Right ventricle myocardium superior (tissue), 1 donor: ENCODE results near the gene INPP5A. TPM values are rescaled to one million over a fixed set of nuclear protein-coding genes. Genes with fewer than 3 reads are reported as not detected.
A peak's percentile ranks its signal among the peaks of the same experiment; 100 is the strongest.
"Not testable (repeated sequence)": the region's sequence is repeated elsewhere in the genome, so short reads cannot be mapped to it uniquely, and the experiment has no call there.

Source experiments
- ATAC-seq: fragments of 200-7000 bp; cut with Tn5 transposase; one replicate; pipeline ENCODE4 v1.9.1; 2020; ENCODE audit warnings: mild to moderate bottlenecking; ENCODE audit not compliant: poor library complexity
- DNase-seq: peaks from one replicate; pipeline ENCODE4 v3.0.0-alpha.2; 2020
- intact Hi-C: fragments of 100-400 bp; cut with DNase I; formaldehyde crosslinking; loops from one replicate; pipeline ENCODE4 v1.11.2; 2022
- total RNA-seq: library from RNA; stranded (reverse); fragmentation: NEBNext Ultra II Directional; extraction: Animal tissue kit (Norgen Biotek cat#: 25700); gene quantifications from one replicate; pipeline ENCODE4 v1.2.1, GENCODE V29; 2021
- donor health status: DM: no; HTN: yes; CAD: no; lungs with severe emphysema.

Gene INPP5A
- total RNA-seq, 1 donor from 2014 or later: 99.1 TPM

DNA sequence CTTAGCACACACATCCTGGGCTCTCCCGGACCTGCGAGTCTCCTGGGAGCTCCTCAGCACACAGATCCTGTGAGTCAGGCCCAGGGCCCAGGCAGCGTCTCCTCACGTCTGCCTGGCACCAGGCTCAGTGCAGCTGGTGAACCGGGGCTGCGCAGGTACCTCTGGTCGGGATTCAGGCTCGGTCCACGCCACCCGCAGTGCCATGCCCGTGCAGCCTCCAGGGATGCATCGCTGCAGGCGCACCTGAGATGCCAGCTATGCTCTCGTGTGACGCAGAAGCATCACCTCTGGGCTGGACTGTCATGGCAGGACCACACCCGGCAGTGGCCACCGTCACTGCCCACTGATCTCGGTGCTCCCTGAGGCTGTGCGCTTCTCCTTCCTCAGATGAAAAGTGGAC lies 196.3 kb downstream of the INPP5A start:
- intact Hi-C loops: loop anchor here (10.0 kb wide), 1 partner anchor 69 kb away; no protein-coding TSS in a partner anchor
- DNase-seq (no peak), ATAC-seq (no peak)

- ATAC-seq (no peak), DNase-seq (no peak)
- intact Hi-C loops: loop anchor here (10.0 kb wide), 1 partner anchor 71 kb away; no protein-coding TSS in a partner anchor
These were observed 197.8 kb downstream of the INPP5A start for GRCh38 chr10:132735341-132735775.

DNA sequence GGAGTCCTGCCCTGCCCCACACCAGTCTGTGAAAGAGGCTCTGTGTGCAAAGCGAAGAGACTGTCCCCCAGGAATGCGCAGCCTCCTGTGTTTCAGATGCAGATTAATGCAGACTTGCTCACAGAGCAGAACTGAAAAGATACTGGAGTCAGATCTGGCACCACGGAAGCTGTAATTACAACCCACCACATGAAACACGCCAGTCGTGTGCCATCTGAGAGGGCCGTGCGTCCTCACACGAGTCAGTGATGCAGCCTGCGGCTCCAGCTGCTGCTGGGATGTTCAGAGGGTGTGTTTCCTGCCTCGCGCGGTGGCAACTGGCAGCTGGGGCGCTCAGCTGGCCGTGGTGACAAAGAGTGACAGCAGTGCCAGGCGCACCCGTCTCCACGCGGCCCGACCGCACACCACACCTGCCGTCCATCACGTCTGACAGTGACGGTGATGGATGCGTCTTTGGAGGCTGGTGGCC lies 198.4 kb downstream of the INPP5A start:
- DNase-seq (no peak), ATAC-seq (no peak)
- intact Hi-C loops: loop anchor here (10.0 kb wide), 1 partner anchor 71 kb away; no protein-coding TSS in a partner anchor

GRCh38 chr10:132737390-132738048 lies 199.9 kb downstream of the INPP5A start:
- peak; percentile 93 for ATAC-seq
- intact Hi-C loops: loop anchor here (10.0 kb wide), 1 partner anchor 73 kb away; no protein-coding TSS in a partner anchor
- DNase-seq: peak; percentile 71

DNA sequence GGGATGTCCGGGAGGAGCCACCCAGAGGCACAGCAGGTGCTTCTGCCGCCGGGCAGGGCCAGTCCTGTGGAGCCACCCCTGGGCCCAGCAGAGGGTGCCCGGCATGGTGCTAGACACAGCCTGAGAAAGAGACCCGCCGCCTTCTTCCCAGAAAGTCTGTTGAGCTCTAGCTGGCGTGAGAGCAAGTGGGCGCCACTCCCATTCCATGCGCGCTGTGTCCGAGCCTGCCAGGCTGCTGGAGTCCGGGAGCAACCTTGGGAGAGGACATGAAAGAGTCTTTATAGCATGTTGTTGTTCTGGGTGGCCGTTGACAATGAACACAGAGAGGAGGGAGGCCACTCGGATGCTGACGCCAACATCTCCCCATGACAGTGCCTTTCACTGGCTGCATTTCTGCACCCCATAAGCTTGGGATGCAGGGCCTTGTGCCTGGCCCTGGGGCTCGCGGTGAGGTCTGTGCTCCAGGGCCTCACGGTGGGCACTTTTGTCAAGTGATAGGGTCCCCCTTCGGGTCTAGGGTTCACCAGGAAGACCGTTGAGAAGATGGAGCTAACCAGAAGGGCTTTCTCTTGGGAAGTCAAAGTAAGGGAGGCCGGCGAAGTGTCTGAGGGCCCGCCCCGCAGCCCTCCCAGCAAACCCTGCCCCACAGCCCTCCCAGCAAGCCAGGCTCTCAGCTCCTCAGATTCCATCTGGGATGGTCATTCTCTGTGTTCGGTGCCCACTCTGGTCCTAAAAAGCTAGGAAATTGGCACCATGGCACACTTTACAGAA lies 201.1 kb downstream of the INPP5A start:
- intact Hi-C loops: loop anchor here (10.0 kb wide), 1 partner anchor 74 kb away; no protein-coding TSS in a partner anchor
- DNase-seq: peak; percentile 58
- ATAC-seq: peak; percentile 77

- intact Hi-C loops: loop anchor here (10.0 kb wide), 1 partner anchor 74 kb away; no protein-coding TSS in a partner anchor
- DNase-seq (no peak), ATAC-seq (no peak)
These were observed 201.6 kb downstream of the INPP5A start for GRCh38 chr10:132739225-132739613.

DNA sequence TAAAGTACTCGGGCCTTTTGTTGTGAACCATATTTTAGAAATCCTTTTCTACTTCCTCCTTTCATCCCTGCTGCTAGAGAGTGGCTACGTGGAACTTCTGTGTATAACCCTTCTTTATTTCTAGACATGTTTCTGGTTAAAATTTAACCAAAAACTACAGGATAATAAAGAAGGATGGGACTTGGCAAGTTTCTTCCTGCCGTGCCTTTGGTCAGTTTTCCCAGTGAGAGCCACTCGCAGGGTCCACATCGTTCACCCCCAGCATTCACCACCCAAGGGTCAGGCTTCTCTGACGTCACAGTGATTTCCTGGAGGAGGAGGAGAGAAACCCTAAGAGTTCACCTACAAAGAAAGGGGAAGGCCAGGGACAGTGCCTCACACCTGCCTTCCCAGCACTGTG lies 203.0 kb downstream of the INPP5A start:
- DNase-seq (no peak), ATAC-seq (no peak)
- intact Hi-C loops: no loop called here

GRCh38 chr10:132742167-132742836 lies 204.7 kb downstream of the INPP5A start:
- DNase-seq (no peak), ATAC-seq (no peak)
- intact Hi-C loops: no loop called here

DNA sequence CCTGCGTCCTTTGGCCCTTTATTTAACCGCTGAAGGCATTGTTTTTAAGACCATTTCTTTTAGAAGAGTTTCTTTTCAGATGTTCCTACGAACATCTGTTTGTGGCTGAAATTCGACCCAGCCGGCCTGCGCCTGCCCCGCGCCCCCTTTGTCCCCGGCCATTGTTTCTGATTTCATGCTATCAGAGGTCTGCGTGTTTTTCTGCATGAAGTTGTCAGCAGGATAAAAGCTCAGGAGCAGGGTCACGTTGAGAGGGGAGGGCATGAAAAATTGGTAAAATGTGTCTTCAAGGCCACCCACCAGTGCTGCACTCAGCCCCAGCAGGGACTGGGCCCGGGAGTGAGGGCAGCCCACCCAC lies 205.2 kb downstream of the INPP5A start:
- ATAC-seq (no peak), DNase-seq (no peak)
- intact Hi-C loops: no loop called here

- DNase-seq, intact Hi-C loops: not testable (repeated sequence)
These were observed 205.8 kb downstream of the INPP5A start for GRCh38 chr10:132743196-132743924.

GRCh38 chr10:132743925-132744490 lies 206.4 kb downstream of the INPP5A start:
- intact Hi-C loops: no loop called here
- ATAC-seq (no peak), DNase-seq (no peak)

More at GRCh38 chr10:132743196-132743924, 205.8 kb downstream of the INPP5A start:
- ATAC-seq: not testable (repeated sequence)

- DNase-seq (no peak), ATAC-seq (no peak)
- intact Hi-C loops: no loop called here
These were observed 207.3 kb downstream of the INPP5A start for GRCh38 chr10:132744839-132745238.

GRCh38 chr10:132745511-132745910 lies 207.9 kb downstream of the INPP5A start:
- DNase-seq: no peak
- ATAC-seq: no peak
- intact Hi-C loops: no loop called here

DNA sequence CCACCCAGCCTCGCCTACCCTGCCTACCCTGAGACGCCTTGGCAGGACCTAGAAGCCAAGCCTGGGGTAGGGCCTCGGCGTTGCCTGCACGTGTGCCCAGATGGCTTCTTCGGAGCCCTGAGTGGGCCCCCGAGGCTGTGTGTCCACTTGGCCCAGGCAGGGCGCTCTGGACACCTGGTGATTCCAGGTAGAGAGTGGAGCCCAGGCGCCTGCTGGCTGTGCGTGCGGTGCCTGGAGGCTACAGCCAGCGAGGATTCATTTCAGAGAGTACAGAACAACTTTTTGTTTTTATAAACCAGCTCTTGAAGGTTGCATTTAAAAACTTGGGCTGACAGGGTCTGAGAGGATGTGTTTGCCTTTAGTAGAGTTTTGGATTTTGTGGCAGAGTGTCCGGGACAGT lies 208.4 kb downstream of the INPP5A start:
- intact Hi-C loops: no loop called here
- ATAC-seq (no peak), DNase-seq (no peak)

- intact Hi-C loops: no loop called here
- ATAC-seq (no peak), DNase-seq (no peak)
These were observed 208.8 kb downstream of the INPP5A start for GRCh38 chr10:132746386-132746785.

DNA sequence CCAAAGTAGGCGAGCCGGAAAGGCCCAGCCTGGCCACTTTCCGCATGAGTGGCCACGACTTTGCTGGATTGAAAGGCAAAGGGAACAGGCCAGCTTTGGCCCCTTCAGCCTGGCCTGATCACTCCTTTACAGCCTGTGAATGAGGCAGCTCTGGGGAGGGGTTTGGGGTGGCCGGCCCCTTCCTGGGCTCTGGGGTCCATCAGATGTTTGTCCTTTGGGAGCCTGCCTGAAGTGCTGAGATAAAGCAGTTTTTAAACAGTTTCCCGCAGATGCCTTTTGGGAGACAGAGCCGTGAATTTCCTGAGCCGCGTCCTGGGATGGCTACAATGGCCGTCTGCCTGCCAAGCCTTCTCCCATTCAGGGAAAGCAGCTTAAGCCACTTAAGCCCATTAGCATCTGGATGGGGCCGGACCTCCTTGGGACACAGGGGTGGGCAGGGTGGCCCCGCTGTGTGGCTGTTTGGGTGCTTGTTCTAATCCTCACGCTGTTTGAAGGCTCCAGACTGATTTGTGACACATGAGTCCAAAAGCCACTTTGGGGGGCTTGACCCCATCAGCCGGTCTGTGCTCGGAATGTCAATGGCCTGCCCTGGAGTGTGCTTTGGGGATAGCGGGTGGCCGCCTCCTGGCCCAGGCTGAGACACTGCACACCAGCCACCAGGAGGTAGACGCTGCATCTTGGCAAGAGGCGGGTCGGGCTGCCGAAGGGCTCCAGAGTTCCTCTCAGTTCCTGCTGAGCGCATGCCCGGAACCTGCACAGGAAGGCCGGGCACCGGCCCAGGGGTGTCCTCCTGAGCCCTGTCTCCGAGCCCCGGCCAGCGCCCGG lies 209.4 kb downstream of the INPP5A start:
- ATAC-seq (no peak), DNase-seq (no peak)
- intact Hi-C loops: no loop called here

GRCh38 chr10:132748135-132748534 lies 210.5 kb downstream of the INPP5A start:
- intact Hi-C loops: no loop called here
- DNase-seq (no peak), ATAC-seq (no peak)
